Measurements from ENCODE around the gene CHD2.
"Not testable (repeated sequence)": the region's sequence is repeated elsewhere in the genome, so short reads cannot be mapped to it uniquely, and the experiment has no call there.

The CHD2 gene

DNA sequence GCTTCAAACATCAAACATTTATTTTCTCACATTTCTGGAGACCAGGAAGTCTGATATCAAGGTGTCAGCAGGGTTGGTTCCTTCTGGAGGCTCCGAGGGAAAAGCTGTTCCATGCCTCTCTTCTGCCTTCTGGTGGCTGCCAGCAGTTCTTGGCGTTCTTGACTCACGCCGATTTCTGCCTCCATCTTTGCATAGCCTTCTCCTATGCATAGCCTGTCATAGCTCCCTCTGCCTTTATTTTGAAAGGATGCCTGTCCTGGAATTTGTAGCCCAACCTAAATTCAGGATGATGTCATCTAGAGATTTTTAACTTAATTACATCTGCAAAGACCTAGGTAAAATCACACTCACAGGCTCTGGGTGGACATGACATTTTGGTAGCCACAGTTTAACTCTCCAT lies 118.5 kb downstream of the CHD2 start:
- DNase-seq (ENCODE audit: low read depth in 2 of 2), result no peak

DNA sequence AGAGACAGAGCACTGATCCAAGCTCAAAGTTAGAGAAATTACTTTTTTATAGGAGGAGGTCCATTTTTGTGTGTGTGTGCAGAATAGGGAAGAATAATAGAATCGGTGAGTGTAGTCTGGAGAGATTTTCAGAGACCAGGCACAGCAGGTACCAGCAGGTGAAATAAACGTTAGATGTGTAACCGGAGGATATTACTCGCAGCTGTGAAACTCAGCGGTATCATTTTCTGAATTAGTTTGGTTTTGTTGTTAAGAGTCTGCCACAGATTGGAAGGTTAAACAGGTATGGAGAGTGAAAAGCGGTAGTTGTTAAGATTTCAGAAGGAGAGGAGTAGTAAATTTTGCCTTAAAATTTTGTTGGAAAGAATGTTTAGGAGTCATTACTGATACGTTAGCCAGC lies 119.0 kb downstream of the CHD2 start:
- no peak for DNase-seq (ENCODE audit: low read depth in 2 of 2)

DNA sequence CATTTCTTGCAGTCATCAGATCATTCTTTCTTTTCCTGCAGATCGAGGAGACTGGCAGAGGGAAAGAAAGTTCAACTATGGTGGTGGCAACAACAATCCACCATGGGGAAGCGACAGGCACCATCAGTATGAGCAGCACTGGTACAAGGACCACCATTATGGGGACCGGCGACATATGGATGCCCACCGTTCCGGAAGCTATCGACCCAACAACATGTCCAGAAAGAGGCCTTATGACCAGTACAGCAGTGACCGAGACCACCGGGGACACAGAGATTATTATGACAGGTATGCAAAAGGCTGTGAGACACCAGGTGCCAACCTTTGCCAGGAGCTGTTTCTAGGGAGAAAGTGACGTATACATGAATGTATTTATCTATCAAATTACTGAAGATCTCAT lies 119.8 kb downstream of the CHD2 start:
- DNase-seq (ENCODE audit: low read depth in 2 of 2), result no peak

DNA sequence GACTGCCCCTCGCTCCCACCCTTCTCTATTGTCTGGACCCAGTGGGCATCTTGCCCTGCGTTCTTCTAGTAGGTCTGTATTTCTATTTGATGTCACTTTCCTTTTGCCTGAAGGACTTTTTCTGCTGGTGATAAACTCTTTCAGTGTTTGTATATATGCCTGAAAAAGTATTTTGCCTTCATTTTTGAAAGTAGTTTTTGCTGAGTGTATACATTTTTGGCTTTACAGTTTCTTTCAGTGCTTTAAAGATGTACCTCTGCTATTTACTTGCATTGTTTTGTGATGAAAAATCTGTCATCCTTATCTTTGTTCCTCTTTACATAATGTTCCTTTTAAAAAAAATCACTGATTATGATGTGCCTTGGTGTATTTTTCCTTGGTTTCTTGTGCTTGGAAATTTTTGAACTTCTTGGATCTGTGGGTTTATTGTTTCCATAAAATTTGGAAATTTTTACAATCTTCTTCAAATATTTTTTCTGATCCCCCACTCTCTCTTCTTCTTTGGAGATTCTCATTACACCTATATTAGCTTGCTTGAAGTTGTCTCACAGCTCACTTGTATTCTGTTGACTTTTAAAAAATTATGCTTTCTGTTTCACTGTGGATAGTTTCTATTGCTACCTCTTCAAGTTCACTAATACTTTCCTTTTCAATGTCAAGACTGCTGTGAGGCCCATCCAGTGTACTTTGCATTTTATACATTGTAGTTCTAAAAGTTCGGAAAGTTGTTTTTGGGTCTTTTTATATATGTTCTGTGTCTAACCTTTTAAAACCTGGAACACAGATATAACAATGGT lies 121.0 kb downstream of the CHD2 start:
- no peak for DNase-seq (ENCODE audit: low read depth in 2 of 2)

DNA sequence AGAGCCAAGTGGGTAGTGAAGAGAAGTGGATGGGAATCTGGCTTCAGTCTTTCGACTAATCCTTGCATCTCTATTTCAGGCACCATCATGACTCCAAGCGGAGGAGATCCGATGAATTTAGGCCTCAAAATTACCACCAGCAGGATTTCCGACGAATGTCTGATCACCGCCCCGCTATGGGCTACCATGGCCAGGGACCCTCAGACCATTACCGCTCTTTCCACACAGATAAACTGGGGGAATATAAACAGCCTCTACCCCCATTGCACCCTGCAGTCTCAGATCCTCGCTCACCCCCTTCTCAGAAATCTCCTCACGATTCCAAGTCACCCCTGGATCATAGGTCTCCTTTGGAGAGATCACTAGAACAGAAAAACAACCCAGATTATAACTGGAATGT lies 124.2 kb downstream of the CHD2 start:
- DNase-seq (ENCODE audit: low read depth in 2 of 2), result no peak

DNA sequence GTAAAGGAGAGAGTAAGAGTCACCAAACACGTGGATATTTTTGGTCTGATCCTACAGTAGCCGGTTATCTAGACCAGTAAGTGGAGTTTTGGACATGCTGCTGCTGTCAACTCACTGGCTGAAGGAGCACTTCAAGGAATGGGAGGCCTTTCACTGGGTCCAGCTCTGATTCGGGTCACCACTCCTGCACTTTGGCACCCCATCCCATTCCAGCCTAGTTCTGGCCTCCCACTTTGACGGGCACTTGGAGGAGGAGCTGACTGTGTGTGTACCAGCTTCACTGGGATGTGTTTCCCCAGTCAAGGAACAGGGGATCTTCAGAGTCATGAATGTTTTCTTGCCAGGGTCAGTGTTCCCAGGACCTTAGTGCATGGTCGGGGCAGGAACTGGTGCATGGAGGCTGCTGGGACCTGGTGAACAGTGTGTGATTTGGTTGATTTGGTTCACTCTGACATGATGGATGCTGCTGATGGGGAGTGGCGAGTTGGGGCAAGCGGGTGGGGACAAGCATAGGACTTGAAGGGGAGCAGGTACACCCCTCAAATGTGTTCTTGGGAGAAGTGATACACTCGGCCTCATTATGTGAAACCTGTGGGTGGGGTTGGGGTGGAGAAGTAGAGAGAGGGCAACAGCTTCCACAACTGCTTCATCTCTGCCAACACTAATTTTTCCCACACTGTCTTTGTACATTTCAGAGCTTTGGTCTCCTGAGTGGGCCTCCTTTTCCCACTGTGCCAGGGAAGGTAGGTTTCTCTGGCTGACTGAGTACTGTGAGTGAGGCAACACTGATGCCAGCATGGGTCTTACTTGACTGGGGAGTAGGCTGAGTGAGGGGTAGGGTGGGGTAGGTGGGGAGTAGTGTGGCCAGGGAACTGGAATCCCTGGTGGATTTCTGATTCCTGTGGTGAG lies 124.8 kb downstream of the CHD2 start:
- DNase-seq (ENCODE audit: low read depth in 2 of 2), result no peak

DNA sequence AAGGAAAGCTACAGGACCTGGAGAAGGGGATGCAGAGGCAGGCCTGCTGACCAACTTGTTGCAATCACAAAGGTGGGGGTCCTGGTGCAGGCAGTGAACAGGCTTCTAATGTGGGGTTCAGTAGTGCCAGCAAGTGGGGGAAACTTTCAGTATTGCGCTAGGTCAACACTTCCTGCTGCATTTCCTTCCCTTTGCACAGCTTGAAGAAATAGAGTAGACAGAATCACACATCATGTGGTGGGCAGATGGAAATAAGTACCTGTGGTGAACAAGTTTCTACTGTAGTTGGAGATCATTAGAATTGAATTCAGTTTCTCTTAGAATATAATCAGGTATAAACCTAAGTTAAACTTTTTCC lies 125.5 kb downstream of the CHD2 start:
- DNase-seq (ENCODE audit: low read depth in 2 of 2), result no peak

DNA sequence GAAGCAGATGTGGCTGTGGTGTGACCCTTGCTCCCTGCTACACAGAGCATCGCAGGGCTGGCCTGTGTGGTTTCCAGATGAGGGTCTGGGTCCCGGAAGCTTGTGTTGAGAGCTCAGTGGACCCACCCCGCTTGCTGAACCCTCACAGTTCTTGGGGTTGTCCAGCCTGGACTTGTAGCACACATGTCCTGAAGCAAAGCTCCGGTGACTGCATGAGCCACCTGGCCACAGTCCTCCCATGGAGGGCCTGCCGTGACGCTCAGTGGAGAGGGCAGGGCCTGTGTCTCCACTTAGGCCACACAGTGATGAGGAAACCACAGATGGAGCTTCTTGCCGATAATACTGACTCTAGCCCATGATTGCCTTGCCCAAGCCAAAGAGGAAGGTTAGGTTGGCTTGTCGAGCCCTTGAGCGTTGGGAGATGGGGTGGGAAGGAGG lies 126.3 kb downstream of the CHD2 start:
- no peak for DNase-seq (ENCODE audit: low read depth in 2 of 2)

DNA sequence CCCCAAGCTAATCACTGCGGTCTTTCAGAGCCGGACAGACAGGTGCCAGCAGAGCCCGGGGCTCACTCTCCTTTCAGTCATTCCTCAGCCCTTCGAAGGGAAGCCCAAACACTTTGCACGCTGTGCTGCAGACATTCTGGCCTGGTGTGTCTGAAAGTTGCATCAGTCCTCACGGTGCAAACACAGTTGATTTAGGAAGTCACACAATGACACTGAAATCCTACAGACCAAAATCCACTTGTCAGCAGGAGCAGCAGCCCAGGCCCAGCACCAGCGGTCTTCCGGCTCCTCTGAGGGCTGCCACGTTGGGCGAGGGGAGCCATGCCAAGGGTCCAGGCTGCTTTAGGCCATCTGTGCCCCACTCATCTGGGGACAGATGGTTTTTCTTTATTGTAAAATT lies 127.3 kb downstream of the CHD2 start:
- no peak for DNase-seq (ENCODE audit: low read depth in 2 of 2)

DNA sequence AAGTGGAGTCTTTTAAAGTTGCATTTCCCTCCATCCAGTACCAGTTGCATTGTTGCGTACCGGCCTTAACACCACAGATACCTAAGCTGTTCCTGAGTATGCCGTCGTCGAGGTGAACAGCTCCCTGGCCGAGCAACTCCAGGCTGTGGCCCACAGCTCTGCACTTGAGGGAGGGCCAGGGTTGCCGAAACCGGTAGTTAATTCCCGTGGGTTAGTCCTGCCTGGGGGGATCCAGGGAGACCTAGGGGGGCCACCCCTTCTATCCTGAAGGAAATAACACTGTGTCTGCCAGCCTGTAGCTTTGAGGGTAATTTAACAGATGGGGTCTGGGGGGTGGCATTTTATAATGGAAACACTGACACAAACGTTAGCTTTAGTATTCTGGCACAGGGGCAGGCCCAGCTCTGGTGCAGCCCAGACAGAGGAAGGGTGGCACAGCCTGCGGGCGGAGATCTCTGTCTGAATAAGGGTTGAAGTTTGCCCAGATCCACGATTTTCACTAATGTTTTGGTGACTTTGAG lies 128.0 kb downstream of the CHD2 start:
- DNase-seq (ENCODE audit: low read depth in 2 of 2), result no peak

DNA sequence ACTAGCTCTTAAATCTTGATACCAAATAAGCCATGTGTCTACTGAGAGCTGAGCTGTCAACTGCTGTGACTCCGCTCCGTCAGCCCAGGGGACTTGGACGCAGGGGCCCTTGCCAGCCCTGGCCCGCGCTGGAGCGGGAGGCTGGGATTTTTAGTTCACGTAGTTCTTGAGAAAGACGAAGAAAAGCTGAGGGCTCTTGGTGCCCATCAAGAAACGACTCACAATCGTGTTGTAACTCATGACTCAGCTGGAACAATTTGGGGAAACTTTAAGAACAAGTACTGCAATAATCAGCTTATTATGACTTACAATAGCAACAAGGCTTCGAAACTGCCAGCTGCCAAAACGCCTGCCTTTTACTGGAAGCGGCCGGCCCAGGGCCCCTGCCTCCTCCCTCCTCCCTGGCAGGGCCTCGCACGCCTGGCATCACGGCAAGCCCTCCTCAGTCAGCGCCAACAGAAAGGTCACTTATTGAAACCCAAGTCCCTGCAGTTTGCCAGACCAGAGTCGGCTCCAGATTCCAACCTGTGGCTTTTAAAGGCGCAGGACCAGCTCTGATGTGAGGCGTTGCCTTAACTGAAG lies 128.6 kb downstream of the CHD2 start:
- no peak for DNase-seq (ENCODE audit: low read depth in 2 of 2)

DNA sequence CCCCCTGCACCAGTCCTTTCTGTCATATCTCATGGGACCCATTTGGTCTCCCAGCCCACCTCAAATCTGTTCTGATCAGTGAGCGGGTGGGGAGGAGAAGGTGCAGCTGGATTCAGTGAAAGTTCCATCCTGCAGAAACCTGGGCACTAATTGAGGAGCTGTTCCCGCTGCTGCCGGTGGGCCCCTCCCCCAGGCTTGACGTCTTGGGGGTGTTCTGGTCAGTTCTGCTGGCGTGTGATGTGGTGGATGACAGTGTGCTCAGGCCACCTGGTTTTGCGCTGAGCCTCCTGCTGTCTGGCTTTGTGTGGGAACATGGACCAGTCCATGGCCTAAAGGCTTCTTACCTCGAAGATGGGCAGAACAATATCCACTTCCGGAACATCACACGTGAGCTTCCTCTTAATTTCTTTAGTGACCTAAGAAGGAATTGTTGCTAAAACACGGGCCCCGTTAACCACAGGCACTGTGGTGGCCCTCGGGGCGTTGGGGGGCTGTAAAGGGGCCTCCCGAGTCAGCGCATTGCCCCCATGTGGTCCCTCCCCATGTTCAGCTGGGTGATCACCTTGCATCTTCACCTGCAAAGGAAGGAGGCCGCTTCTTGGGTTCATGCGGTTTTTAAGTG lies 129.2 kb downstream of the CHD2 start:
- DNase-seq (ENCODE audit: low read depth in 2 of 2), result no peak

DNA sequence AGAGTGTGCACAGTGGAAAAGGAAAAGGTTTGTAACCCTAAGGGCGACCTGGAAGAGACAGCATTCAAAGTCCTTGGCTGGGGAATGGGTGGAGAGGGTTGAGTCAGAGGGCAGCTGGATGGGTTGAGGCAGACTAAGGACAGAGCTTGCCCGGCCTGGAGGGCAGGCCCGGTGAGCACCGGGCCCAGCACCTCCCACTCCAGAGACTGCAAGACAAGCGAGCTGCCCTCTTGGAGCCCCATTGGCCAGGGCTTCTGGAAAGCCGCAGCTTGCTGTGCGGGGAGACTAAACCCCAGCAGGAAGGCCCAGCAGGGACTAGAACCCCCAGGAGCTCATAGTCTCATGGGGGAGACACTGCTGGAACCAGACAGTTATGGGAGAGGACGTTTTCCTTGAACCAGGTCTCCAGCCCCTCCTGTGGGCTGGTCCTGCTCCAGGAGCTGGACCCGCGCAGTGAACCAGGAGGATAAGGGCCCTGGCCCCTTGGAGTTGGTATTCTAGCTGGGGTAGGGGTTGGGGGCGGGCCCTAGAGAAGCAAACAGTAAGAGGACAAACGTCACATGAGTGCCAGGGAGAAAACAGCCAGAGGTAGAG lies 129.8 kb downstream of the CHD2 start:
- no peak for DNase-seq (ENCODE audit: low read depth in 2 of 2)

DNA sequence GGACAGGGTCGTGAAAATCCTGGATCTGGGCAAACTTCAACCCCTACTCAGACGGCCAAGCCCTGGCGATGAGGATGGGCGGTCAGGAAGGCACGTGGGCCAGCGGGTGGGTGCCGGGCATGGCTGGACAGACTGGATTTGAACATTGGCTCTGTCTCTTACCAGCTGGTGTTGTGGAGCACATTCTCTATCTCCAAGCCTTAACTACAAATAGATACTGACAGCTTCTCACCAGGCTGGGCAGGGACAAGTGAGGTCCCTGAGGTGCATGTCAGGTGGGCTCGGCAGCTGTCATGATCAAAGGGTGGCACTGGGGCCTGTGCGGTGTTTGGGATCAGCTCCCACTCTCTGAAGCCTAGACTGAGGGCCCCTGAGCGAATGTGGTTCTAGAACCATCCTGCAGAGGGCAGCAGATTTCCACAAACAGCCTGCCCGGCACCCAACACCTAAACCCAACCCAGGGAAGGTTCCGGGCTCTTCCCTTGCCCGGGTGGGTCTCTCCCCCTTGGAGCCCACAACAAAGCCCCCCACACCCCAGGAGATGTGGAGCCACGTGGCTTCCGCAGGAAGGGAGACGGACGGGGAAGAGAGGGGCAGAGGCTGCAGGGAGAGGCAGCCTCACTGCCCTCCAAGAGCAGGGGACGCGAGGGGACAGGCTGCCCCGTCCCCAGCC lies 130.4 kb downstream of the CHD2 start:
- peak; percentile 28 to 65 for DNase-seq (ENCODE audit: low read depth in 2 of 2)

DNA sequence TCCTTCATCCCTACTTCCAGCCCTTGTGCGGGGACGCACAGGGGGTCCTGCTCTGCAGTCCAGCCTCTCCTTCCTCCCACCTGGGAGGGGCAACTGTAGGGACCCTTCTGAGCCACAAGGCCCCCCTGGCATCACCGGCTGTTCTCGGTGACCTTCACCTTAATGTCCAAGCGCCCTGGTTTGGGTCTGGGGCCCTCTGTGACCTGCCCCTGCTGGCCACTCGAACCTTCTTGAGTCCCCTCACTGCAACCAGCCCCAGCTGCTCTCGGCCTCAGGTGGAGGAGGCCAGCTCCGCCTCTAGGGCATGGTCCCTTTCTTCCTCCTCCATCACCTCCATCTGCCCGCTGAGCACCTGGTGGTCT lies 131.0 kb downstream of the CHD2 start:
- DNase-seq (ENCODE audit: low read depth in 2 of 2), result no peak

DNA sequence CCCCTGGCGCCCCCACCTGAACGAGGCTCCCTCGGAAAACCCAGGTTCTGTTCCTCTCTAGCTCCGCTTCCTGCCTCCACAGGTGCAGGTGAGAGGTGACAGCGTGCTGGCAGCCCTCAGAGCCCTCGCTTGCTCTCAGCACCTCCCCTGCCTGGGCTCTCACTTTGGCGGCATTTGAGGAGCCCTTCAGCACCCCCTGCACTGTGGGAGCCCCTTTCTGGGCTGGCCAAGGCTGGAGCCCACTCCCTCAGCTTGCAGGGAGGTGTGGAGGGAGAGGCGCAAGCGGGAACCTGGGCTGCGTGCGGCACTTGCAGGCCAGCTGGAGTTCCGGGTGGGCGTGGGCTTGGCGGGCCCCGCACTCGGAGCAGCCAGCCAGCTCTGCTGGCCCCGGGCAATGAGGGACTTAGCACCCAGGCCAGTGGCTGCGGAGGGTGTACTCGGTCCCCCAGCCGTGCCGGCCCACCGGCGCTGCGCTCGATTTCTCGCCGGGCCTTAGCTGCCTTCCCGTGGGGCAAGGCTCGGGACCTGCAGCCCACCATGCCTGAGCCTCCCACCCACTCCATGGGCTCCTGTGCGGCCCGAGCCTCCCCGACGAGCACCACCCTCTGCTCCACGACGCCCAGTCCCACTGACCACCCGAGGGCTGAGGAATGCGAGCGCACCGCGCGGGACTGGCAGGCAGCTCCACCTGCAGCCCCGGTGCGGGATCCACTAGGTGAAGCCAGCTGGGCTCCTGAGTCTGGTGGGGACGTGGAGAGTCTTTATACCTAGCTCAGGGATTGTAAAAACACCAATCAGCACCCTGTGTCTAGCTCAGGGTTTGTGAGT lies 131.6 kb downstream of the CHD2 start:
- not testable (repeated sequence) for DNase-seq (ENCODE audit: low read depth in 2 of 2)

DNA sequence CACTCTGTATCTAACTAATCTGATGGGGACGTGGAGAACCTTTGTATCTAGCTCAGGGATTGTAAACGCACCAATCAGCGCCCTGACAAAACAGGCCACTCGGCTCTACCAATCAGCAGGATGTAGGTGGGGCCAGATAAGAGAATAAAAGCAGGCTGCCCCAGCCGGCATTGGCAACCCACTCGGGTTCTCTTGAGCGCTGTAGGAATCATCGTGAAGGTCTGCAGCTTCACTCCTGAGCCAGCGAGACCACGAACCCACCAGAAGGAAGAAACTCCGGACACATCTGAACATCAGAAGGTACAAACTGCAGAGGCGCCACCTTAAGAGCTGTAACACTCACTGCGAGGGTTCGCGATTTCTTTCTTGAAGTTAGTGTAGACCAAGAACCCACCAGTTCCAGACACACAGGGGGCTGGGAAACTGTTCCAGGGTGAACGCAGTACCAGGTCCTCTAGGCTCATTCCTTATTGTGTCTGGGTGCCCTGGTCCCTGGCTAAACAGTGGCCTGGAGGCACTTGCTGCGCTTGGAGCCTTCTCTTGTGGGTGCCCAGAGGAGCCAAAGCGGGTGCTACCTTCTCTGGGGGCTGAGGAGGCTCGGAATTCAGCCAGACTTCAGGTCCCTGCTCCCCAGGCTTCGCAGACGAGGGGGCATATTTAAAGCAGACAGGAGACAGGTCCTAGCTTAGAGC lies 132.5 kb downstream of the CHD2 start:
- not testable (repeated sequence) for DNase-seq (ENCODE audit: low read depth in 2 of 2)

DNA sequence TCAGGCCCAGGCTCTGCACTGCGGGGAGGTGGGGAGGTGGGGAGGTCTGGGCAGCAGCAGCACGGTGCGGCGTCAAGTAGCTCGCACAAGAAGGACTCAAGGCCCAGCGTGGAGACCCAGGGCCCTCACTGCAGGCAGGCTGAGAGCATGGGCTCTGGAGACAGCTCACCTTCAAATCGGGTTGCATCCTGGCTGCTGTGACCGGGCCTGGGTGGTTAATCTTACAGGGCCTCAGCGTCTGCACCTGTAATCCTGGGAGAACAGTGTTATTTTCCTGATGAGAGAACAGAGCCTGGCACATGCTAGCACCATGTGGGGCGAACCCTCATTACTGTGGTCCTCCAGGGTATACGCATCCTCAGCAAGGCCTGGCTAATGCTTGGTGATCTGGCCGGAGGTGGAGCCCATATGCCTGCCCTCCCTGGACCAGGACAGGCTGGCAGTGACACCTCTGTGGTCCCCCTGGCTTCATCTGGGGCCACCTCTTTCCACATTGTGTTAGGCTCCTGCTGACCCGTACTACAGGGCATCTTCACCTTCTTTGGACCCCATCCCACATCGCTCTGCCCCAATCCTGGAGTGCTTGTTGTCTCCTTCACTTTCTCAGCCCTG lies 133.4 kb downstream of the CHD2 start:
- DNase-seq (ENCODE audit: low read depth in 2 of 2), result no peak

DNA sequence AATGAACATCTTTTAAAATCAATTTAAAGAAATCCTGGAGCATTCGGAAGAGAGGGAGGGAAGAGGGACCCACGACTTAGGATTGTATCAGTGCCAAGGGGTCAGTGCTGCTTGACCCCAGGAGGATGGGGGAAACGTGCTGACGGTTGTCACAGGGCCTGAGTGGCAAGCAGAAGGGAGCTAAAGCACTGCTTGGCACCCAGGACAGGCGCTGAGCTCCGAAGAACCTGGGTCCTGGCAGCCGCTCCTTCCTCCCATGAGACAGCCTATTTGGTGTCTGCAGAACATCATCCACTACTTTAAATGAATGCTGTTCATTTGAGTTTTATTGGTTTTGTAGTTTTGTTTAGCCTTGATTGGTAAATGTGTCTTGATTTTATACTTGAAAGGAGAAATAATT lies 134.4 kb downstream of the CHD2 start:
- no peak for DNase-seq (ENCODE audit: low read depth in 2 of 2)

All from stimulated activated CD4-positive, alpha-beta T cell treated with anti-CD3 and anti-CD28 coated beads, Interleukin-15, amount 100 ng/mL, for 48 hours (primary cell).